ENCODE results near the gene PPM1B. TPM values are rescaled to one million over a fixed set of nuclear protein-coding genes. Genes with fewer than 3 reads are reported as not detected.

PPM1B gene
- total and polyA plus RNA-seq, 2 experiments from 2014 or later: 112 to 134 TPM

- TF ChIP-seq CTCF (conservative IDR thresholded peaks at IDR 0.05; ENCODE audit: low read depth in 2 of 2) (no peak), ETS1 (IDR thresholded peaks at IDR 0.05) (no peak), EZH2 (IDR thresholded peaks at IDR 0.05; ENCODE audit: low read depth, unreplicated experiment) (no peak), JUNB (IDR thresholded peaks at IDR 0.05; ENCODE audit: unreplicated experiment) (no peak), EZH2phosphoT487 (IDR thresholded peaks at IDR 0.05; ENCODE audit: unreplicated experiment) (no peak), POLR2AphosphoS5 (IDR thresholded peaks at IDR 0.05; ENCODE audit: low read depth) (no peak), NANOG (IDR thresholded peaks at IDR 0.05; ENCODE audit: borderline replicate concordance) (no peak)
Observed at GRCh38 chr2:44142306-44142705, 26.4 kb upstream of the PPM1B start (continued).

DNA sequence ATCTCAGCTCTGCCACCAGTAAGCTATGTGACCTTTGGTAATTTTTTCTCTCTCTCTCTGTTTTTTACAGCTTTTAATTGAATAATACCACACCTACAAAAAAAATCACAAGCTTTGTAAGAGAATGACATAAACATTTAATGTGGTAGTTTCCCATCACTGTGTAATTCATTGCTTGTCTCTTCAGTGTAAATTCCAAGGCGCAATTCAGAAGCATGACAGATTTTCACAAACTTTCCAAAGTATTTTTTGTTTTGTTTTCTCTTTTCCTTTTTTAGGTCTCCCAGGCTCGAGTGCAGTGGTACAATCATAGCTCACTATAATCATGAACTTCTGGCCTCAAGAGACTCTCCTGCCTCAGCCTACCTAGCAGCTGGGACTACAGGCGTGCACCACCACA lies 25.0 kb upstream of the PPM1B start:
- TF ChIP-seq CTCF (conservative IDR thresholded peaks at IDR 0.05; ENCODE audit: low read depth in 2 of 2) (no peak), EZH2phosphoT487 (IDR thresholded peaks at IDR 0.05; ENCODE audit: unreplicated experiment) (no peak), ZNF331 (CRISPR knock-in tag; IDR thresholded peaks at IDR 0.05; ENCODE audit: low read depth) (no peak), STAT1 (IDR thresholded peaks at IDR 0.05; ENCODE audit: unreplicated experiment) (no peak), NANOG (IDR thresholded peaks at IDR 0.05; ENCODE audit: borderline replicate concordance) (no peak), REST (IDR thresholded peaks at IDR 0.05; ENCODE audit: unreplicated experiment) (no peak), CREB1 (CRISPR knock-in tag; IDR thresholded peaks at IDR 0.05; ENCODE audit: low read depth) (no peak)
- Mint-ChIP-seq H3K9me3 (no peaks in the 10 kb centered on the region), H3K27me3 (ENCODE audit: insufficient read depth, low read depth, poor library complexity) (peaks cover 6% of the 10 kb centered on the region)

More for the DNA sequence above, 25.0 kb upstream of the PPM1B start:
- H3K9me2 ChIP-seq (ENCODE audit: insufficient read depth): 0 out of 2 replicates have a peak, but pooled peaks cover 5% of the 10 kb centered on the region
- H4K20me1 ChIP-seq (replicated peaks; ENCODE audit: insufficient read depth): no peaks in the 10 kb centered on the region
- no peaks in the 10 kb centered on the region for H3K4me1 ChIP-seq (ENCODE audit: insufficient read depth)
- no peaks in the 10 kb centered on the region for H3K36me3 ChIP-seq (ENCODE audit: insufficient read depth)
- no peaks in the 10 kb centered on the region for H3F3A ChIP-seq (replicated peaks; ENCODE audit: low read depth)
- H3K27ac ChIP-seq (ENCODE audit: low read depth): no peak overlapping the region; the same call in 1 of the 2 replicates
- peak overlapping the region; percentile 64; the same call in 1 of the 2 replicates for H3K27ac Mint-ChIP-seq
- peaks cover 4% of the 10 kb centered on the region; the same call in 1 of the 3 replicates for H3K36me3 Mint-ChIP-seq (ENCODE audit: low read depth)
- H3K4me2 ChIP-seq: no peak overlapping the region
- DNase-seq (ENCODE audit: low spot score): no peak
- no peak overlapping the region for H3K4me3 Mint-ChIP-seq
- no peak overlapping the region for H3K4me3 ChIP-seq
- no peaks in the 10 kb centered on the region for H3K79me2 ChIP-seq (replicated peaks; ENCODE audit: insufficient read depth)
- H2AFZ ChIP-seq: peak overlapping the region; percentile 28
- peaks cover 17% of the 10 kb centered on the region for H3K4me1 Mint-ChIP-seq
- no peaks in the 10 kb centered on the region for H3K27me3 ChIP-seq (ENCODE audit: insufficient read depth)
- no peak for ATAC-seq

Measured in GM23338 (cell line).